Measurements from ENCODE around the gene TMEM219. TPM values are rescaled to one million over a fixed set of nuclear protein-coding genes. Genes with fewer than 3 reads are reported as not detected.

TMEM219 gene
- polyA plus RNA-seq, 1 of the 3 experiments (the other 2 are of a cell fraction) = 101 TPM

DNA sequence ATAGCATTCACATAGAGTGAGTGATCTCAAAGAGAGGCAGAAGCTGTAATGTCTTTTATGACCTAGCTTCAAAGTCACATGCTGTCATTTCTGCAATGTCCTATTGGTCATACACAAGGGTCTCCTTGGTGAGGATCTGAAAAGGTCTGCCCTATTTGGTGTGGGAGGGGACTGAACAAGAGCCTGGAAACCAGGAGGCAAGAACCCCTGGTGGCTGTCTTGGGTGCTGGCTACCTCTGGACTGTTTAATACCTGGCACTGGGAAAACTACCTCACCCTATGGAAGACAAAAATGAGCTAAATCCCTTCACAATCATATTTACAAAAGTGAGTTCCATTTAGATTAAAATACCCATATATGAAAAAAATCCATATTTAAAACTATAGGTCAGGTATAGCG is 44.9 kb upstream of the TMEM219 start:
- H3K9me3 ChIP-seq = no peaks in the 10 kb centered on the region
- no peak overlapping the region for H3K4me2 ChIP-seq
- DNase-seq = peak; percentile 28
- CTCF ChIA-PET = interaction anchor here (0.9 to 1.5 kb wide), 2 partner anchors 19 to 59 kb away, joined by 3 to 5 read pairs; no protein-coding TSS in a partner anchor
- no peak overlapping the region for H2AFZ ChIP-seq (ENCODE audit: low read depth)
- WGBS (ENCODE audit: low lambda C conversion rate) = 96% methylated on average over 1 of the region's 1 CpG
- no peaks in the 10 kb centered on the region for H3K27me3 ChIP-seq (ENCODE audit: insufficient read depth)
- no peak overlapping the region for H3K27ac ChIP-seq (ENCODE audit: low read depth in 2 of 2, low read length in 1 of 2)
- H3K9me2 ChIP-seq = no peaks in the 10 kb centered on the region
- peaks cover 23 to 32% of the 10 kb centered on the region in 2 experiments for H3K36me3 ChIP-seq (replicated peaks in 1 of 2; ENCODE audit: control insufficient read depth in 1 of 2, insufficient read depth in 2 of 2, low read length in 1 of 2)
- peaks cover 3% of the 10 kb centered on the region for H3F3A ChIP-seq (replicated peaks; ENCODE audit: insufficient read depth)
- H3K4me1 ChIP-seq (ENCODE audit: control insufficient read depth in 1 of 2, insufficient read depth in 2 of 2, low read depth in 1 of 2, low read length in 1 of 2) = no peaks in the 10 kb centered on the region
- H3K4me3 ChIP-seq (ENCODE audit: low read depth in 2 of 2, low read length in 1 of 2) = no peak overlapping the region
- POLR2A ChIA-PET = interaction anchor here (0.7 kb wide), 1 partner anchor 109 kb away, joined by 4 read pairs; no protein-coding TSS in a partner anchor
- peaks cover 36% of the 10 kb centered on the region for H3K79me2 ChIP-seq (ENCODE audit: insufficient read depth)
- H4K20me1 ChIP-seq (ENCODE audit: insufficient read depth) = no peaks in the 10 kb centered on the region; the same call in 1 of the 2 replicates
- no peak overlapping the region for H3K9ac ChIP-seq
- TF ChIP-seq FOSL2 (IDR thresholded peaks at IDR 0.05; ENCODE audit: borderline replicate concordance, low read depth) = no peak
- TF ChIP-seq, protein P1, sequence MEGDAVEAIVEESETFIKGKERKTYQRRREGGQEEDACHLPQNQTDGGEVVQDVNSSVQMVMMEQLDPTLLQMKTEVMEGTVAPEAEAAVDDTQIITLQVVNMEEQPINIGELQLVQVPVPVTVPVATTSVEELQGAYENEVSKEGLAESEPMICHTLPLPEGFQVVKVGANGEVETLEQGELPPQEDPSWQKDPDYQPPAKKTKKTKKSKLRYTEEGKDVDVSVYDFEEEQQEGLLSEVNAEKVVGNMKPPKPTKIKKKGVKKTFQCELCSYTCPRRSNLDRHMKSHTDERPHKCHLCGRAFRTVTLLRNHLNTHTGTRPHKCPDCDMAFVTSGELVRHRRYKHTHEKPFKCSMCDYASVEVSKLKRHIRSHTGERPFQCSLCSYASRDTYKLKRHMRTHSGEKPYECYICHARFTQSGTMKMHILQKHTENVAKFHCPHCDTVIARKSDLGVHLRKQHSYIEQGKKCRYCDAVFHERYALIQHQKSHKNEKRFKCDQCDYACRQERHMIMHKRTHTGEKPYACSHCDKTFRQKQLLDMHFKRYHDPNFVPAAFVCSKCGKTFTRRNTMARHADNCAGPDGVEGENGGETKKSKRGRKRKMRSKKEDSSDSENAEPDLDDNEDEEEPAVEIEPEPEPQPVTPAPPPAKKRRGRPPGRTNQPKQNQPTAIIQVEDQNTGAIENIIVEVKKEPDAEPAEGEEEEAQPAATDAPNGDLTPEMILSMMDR (IDR thresholded peaks at IDR 0.05) = peak; percentile 15; the same call in 1 of the 2 replicates

DNA sequence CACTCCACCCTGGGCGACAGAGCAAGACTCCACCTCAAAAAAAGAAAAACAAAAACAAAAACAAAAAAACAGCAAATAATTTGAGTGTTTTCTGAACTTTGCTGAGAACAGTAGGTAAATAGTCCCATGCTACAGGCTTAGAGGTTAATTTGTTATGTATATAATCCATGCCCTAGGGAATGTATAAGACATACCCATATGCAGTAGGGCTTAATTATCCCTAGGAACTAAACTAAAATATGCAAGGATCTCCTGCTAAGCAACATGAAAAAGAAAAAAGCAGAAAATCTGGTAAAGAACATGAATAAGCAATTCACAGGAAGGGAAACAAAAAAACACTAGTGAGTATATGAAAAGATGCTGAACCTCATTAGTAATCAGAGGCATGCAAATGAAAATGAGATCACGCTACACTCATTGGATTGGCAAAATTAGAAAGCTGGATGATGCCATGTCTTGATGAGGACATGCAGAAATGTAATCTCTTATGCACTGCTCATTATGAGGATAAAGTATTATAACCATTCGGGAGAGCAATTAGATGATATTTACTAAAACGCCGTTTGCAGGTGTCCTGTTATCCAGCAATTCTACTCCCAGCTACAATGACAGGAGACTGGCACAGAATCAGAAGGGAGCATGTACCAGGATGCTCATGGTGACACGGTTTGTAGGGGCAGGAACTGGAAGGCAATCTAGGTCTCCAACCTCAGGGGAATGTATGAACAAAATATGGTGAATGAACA is 41.4 kb upstream of the TMEM219 start:
- POLR2A ChIA-PET = interaction anchor here (1.0 kb wide), 1 partner anchor 18 kb away, joined by 3 read pairs; no protein-coding TSS in a partner anchor
- Histone ChIP-seq H3F3A (replicated peaks; ENCODE audit: insufficient read depth) (no peaks in the 10 kb centered on the region), H3K27ac (ENCODE audit: low read depth in 2 of 2, low read length in 1 of 2) (no peak overlapping the region), H3K9ac (no peak overlapping the region), H3K9me3 (no peaks in the 10 kb centered on the region), H3K36me3 (replicated peaks in 1 of 2; ENCODE audit: control insufficient read depth in 1 of 2, insufficient read depth in 2 of 2, low read length in 1 of 2) (peaks cover 30 to 37% of the 10 kb centered on the region in 2 experiments), H4K20me1 (ENCODE audit: insufficient read depth) (no peaks in the 10 kb centered on the region; the same call in 1 of the 2 replicates), H3K4me2 (no peak overlapping the region), H3K27me3 (ENCODE audit: insufficient read depth) (no peaks in the 10 kb centered on the region), H3K4me3 (ENCODE audit: low read depth in 2 of 2, low read length in 1 of 2) (no peak overlapping the region), H3K4me1 (ENCODE audit: control insufficient read depth in 1 of 2, insufficient read depth in 2 of 2, low read depth in 1 of 2, low read length in 1 of 2) (peaks cover 6 to 10% of the 10 kb centered on the region in 2 experiments; a peak in 1 of 4 replicates), H3K79me2 (ENCODE audit: insufficient read depth) (peaks cover 68% of the 10 kb centered on the region), H2AFZ (ENCODE audit: low read depth) (no peak overlapping the region), H3K9me2 (no peaks in the 10 kb centered on the region)
- DNase-seq = no peak
- TF ChIP-seq SIN3A (IDR thresholded peaks at IDR 0.05; ENCODE audit: borderline replicate concordance, low read depth, low read length) (no peak), RXRA (IDR thresholded peaks at IDR 0.05; ENCODE audit: borderline replicate concordance, low read depth) (no peak), TEAD4 (IDR thresholded peaks at IDR 0.05; ENCODE audit: borderline replicate concordance, insufficient read depth) (no peak), MXI1 (IDR thresholded peaks at IDR 0.05; ENCODE audit: low read depth, low read length) (no peak), RFX5 (IDR thresholded peaks at IDR 0.05; ENCODE audit: low read length) (no peak), RAD21 (IDR thresholded peaks at IDR 0.05; ENCODE audit: low read length) (no peak), TCF12 (IDR thresholded peaks at IDR 0.05) (no peak), GATA2 (CRISPR knock-in tag; IDR thresholded peaks at IDR 0.05) (no peak), EZH2phosphoT487 (IDR thresholded peaks at IDR 0.05; ENCODE audit: borderline replicate concordance, low read depth) (no peak)
- TF ChIP-seq, protein P2, sequence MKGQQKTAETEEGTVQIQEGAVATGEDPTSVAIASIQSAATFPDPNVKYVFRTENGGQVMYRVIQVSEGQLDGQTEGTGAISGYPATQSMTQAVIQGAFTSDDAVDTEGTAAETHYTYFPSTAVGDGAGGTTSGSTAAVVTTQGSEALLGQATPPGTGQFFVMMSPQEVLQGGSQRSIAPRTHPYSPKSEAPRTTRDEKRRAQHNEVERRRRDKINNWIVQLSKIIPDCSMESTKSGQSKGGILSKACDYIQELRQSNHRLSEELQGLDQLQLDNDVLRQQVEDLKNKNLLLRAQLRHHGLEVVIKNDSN (IDR thresholded peaks at IDR 0.05; ENCODE audit: borderline replicate concordance, low read depth) = no peak
- TF ChIP-seq, protein P3, sequence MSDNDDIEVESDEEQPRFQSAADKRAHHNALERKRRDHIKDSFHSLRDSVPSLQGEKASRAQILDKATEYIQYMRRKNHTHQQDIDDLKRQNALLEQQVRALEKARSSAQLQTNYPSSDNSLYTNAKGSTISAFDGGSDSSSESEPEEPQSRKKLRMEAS (IDR thresholded peaks at IDR 0.05; ENCODE audit: low read depth) = no peak
- TF ChIP-seq, protein P1 (IDR thresholded peaks at IDR 0.05) = no peak
- CTCF ChIA-PET = interaction anchor here (1.0 to 1.3 kb wide), 2 partner anchors 19 to 72 kb away, joined by 3 to 5 read pairs; no protein-coding TSS in a partner anchor
- 95% methylated on average over 6 of the region's 6 CpGs for whole genome bisulfite sequencing (ENCODE audit: low lambda C conversion rate)

All from SK-N-SH (cell line).